Esophagus muscularis mucosa (tissue), 4 donors: ENCODE results near the gene ATXN7L3B.

ENCODE experiments used
- CTCF ChIP-seq, 3 experiments: fragments of 200-600 bp in 2 of 3; fragments of 450-650 bp in 1 of 3; sonication (generic) in 2 of 3; IDR thresholded peaks; one replicate each; pipeline ENCODE4 v1.5.1; 2017 to 2019; ENCODE audit warnings: antibody characterized with exemption in 3 of 3, mild to moderate bottlenecking in 2 of 3, moderate library complexity in 1 of 3
- EP300 ChIP-seq: sonication (generic); formaldehyde crosslinking; IDR thresholded peaks from one replicate; pipeline ENCODE4 v1.6.1; 2017; ENCODE audit warnings: antibody characterized with exemption
- POLR2A ChIP-seq: fragments of 450-650 bp; IDR thresholded peaks from one replicate; pipeline ENCODE4 v1.6.1; 2017; ENCODE audit warnings: antibody characterized with exemption, moderate library complexity, mild to moderate bottlenecking, low read depth
- POLR2AphosphoS5 ChIP-seq, 2 donors: sonication (generic); formaldehyde crosslinking; IDR thresholded peaks; one replicate each; pipeline ENCODE4 v1.6.1; 2017; ENCODE audit warnings: antibody characterized with exemption in 2 of 2

GRCh38 chr12:74538491-74539258, 1.0 kb downstream of the ATXN7L3B start:
- no peak for TF ChIP-seq CTCF (IDR thresholded peaks at IDR 0.05)
- TF ChIP-seq POLR2AphosphoS5 (IDR thresholded peaks at IDR 0.05): no peak
- no peak for TF ChIP-seq POLR2A
- TF ChIP-seq EP300: no peak
